ENCODE measurements around the gene NDUFS7. TPM values are rescaled to one million over a fixed set of nuclear protein-coding genes. Genes with fewer than 3 reads are reported as not detected.
"Not testable (repeated sequence)": the region's sequence is repeated elsewhere in the genome, so short reads cannot be mapped to it uniquely, and the experiment has no call there.

NDUFS7 gene
- total RNA-seq, 1 experiment from 2014 or later = 49.5 TPM

DNA sequence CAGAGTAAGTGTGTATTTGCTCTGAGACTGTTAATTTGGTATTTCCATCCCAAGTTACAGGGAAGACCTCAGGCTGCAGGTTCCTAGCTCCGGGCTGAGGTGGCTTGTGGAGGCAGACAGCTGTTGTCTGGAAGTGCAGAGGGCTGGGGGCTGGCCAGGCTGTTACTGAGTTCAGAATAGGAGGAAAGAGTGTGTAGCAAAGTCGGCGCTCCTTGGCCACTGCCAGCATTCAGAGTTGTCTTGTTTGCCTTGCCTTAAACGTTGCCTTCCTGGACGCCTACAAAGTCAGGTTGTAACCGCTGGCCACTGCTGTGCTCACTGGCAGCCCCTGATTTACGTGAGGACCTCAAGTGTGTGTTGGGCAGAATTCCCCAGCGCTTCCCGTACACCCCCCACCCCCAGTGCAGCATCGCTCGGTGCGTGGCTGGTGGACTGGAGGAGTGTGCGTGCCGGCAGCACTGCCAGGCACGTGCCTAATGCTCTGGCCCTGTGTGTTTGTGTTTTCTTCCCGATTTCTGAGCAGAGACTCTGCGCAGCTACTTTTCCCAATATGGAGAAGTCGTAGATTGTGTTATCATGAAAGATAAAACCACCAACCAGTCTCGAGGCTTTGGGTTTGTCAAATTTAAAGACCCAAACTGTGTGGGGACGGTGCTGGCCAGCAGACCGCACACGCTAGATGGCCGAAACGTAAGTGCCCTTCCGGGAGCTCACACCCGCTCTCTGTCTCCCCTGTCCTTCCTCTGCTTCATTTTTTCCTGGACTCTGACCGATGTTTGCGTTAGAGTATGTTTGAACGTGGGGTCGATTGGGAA, 34.2 kb downstream of the NDUFS7 start:
- peaks cover 9% of the 10 kb centered on the region for H3K36me3 ChIP-seq
- H3K27me3 ChIP-seq = no peaks in the 10 kb centered on the region
- DNase-seq = no peak
- H3K9me3 ChIP-seq = no peaks in the 10 kb centered on the region
- H3K4me3 ChIP-seq = no peak overlapping the region

DNA sequence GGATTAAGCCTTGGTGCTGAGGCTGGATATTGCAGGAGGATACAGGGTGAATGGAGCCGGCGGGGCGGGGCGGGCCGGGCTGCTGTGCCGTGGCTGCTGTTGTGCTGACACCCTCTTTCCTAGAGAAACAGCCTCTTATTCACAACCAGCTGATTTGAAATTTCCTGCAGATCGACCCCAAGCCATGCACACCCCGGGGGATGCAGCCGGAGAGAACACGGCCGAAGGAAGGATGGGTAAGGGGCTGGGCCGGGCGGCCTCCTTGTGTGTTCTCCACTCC, 34.7 kb downstream of the NDUFS7 start:
- DNase-seq = no peak
- peaks cover 4% of the 10 kb centered on the region; the same call in 1 of the 2 replicates for H3K36me3 ChIP-seq
- no peak overlapping the region for H3K4me3 ChIP-seq
- H3K27me3 ChIP-seq = no peaks in the 10 kb centered on the region
- H3K9me3 ChIP-seq = no peaks in the 10 kb centered on the region

DNA sequence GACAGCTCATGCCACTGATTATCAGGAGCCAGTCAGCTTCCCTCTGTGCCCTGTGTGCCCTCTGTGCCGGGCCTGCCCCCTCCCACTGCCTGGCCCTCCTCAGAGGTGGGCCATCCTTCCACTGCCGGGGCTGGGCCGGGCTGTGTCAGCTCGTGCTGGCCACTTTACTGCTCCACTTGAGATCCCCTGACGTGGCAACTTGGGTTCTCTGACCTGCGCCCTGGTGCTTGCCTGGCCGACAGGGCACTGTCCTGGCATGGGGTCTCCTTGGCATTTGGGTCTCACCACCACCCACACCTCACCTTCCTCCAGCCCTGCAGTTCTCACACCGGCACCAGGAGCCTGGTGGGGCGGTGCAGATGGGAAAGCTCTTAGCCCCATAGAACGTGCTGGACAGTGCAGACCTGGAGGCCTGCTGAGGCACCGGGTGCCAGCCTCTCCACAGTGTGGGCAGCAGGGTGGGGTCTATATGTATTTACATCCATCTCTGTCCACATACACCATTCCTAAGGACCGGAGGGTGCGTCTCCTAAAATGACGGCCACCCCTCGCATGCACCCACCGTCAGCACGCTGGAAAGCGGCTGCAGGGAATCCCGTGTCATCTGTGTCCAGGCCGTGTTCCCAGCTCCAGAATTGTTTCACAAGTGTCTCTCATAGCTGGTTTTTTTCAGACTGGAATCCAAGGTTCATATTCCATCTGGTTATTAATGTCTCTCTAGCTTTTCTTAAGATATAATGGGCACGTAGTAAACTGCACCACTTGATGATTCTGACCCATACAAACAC, 35.4 kb downstream of the NDUFS7 start:
- DNase-seq = no peak
- Histone ChIP-seq H3K4me3 (no peak overlapping the region), H3K9me3 (no peaks in the 10 kb centered on the region), H3K36me3 (peaks cover 2% of the 10 kb centered on the region; the same call in 1 of the 2 replicates), H3K27me3 (no peaks in the 10 kb centered on the region)

DNA sequence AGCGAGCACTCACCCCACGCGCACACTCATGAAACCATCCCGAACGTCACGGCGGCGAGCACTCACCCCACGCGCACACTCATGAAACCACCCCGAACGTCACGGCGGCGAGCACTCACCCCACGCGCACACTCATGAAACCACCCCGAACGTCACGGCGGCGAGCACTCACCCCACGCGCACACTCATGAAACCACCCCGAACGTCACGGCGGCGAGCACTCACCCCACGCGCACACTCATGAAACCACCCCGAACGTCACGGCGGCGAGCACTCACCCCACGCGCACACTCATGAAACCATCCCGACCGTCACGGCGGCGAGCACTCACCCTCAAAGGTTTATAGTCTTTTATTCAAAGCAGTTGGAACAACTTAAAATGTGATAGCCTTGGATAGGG, 36.4 kb downstream of the NDUFS7 start:
- DNase-seq, H3K36me3 ChIP-seq, H3K27me3 ChIP-seq, H3K9me3 ChIP-seq, H3K4me3 ChIP-seq: not testable (repeated sequence)

DNA sequence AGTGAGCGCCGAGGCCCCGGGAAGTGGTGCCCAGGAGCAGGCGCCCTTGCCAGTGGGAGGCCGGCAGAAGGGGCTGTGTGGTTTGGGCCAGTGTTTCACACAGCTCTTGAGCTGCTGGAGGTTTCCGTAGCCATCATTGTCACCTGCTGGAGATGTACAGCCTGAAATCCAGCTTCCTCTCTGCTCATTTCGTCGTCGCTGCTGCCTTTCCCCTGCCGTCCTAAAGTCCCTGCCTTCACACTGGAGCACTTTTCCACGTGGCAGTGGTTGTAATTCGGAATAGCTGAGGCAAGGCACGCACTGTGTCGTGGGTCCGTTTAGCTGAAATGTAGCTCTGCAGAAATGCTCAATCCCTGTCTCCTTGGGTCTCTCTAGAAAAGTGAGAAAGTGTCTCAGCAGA, 36.9 kb downstream of the NDUFS7 start:
- Histone ChIP-seq H3K36me3 (peaks cover 10% of the 10 kb centered on the region), H3K4me3 (no peak overlapping the region), H3K27me3 (no peaks in the 10 kb centered on the region), H3K9me3 (no peaks in the 10 kb centered on the region)
- DNase-seq = no peak

DNA sequence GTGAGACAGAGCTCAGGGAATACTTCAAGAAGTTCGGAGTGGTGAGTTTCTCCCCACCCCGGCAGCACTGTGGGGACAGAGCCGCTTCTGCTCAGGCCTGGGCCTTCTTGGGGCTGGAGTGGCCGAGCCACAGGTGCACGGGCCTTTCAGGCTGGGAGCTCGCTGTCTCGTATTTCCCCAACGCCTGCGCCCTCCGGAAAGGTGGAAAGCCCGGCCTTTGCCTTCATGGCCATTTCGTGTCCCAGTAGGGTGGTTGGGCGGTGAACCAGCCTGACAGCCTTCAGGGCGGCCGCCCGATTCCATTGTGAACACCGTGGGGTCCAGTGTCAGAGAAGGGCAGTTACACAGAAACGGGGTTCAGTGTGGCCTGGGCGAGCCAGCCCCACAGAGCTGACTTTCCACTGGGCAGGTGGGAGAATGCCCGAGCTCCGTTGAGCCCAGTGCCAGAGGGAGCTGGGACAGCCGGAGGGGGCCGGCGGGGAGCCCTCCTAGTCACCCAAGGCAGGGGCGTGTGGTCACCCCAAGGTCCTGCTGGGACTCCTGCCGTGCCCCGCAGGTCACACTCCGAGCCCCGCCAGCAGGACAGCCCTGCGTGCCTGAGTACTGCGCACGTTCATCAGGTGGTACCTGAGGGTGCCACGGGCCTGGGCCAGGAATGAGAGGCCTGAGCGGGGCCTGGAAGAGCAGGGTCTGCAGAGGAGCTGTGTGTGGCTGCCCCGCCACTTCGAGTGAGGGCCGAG, 37.7 kb downstream of the NDUFS7 start:
- H3K27me3 ChIP-seq = no peaks in the 10 kb centered on the region
- no peaks in the 10 kb centered on the region for H3K9me3 ChIP-seq
- H3K36me3 ChIP-seq = peaks cover 10% of the 10 kb centered on the region
- no peak for DNase-seq
- H3K4me3 ChIP-seq = no peak overlapping the region

DNA sequence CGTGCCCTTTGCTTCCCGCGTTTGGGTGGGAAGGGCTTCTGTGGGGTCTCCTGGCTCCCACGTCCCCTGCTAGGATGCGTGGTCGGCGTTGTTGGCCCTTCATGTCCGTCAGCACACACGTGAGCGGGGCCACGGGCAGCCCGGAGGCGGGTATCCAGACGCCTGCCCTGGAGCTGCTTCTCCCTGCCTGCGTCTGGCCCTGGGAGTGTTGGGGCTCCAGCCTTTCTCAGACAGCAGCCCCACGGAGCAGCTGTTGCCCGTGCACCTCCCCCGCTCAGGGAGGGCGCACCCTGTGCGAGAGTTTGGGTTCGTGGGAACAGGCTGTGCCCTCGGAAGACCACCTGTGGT, 38.2 kb downstream of the NDUFS7 start:
- Histone ChIP-seq H3K27me3 (no peaks in the 10 kb centered on the region), H3K4me3 (no peak overlapping the region), H3K9me3 (no peaks in the 10 kb centered on the region), H3K36me3 (peaks cover 10% of the 10 kb centered on the region)
- no peak for DNase-seq

DNA sequence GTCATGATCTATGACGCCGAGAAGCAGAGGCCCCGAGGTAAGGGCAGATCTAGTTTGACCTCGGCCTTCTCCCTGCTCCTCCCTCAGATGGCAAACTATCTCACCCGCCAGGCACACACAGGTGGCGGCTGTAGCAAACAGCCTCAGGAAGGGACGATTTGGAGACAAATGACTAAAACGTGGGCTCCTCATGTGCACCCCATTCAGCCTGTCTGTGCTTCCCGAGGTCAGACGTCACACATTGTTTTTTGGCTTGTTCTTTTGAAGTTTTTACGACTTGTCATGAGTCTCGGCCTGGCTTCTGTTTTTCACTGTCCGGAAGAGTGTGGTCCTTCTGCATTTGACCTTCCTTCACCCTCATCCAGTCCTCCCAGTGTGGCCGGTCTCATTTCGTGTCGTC, 38.7 kb downstream of the NDUFS7 start:
- DNase-seq = no peak
- H3K36me3 ChIP-seq = peaks cover 10% of the 10 kb centered on the region
- no peaks in the 10 kb centered on the region for H3K9me3 ChIP-seq
- H3K4me3 ChIP-seq = no peak overlapping the region
- no peaks in the 10 kb centered on the region for H3K27me3 ChIP-seq

DNA sequence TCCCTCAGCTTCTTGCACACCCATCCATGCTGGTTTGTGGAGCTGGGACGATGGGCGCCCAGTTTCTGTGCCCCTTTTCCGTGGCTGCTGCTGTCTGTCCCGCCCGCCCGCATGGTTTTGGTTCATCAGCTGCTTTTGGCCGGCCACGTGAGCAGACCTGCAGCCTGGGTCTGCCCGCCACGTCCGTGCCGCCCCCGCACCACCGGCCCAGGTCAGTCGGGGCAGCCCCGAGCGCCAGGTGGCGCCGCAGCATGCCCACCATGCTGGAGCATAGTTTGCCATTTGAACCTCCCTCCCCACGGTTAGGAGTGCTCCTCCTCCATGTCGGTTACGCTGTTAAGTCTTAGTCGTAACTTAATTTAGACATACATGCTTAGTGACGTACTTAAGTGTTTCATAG, 39.2 kb downstream of the NDUFS7 start:
- Histone ChIP-seq H3K27me3 (no peaks in the 10 kb centered on the region), H3K4me3 (no peak overlapping the region), H3K36me3 (peaks cover 10% of the 10 kb centered on the region), H3K9me3 (no peaks in the 10 kb centered on the region)
- DNase-seq = no peak

DNA sequence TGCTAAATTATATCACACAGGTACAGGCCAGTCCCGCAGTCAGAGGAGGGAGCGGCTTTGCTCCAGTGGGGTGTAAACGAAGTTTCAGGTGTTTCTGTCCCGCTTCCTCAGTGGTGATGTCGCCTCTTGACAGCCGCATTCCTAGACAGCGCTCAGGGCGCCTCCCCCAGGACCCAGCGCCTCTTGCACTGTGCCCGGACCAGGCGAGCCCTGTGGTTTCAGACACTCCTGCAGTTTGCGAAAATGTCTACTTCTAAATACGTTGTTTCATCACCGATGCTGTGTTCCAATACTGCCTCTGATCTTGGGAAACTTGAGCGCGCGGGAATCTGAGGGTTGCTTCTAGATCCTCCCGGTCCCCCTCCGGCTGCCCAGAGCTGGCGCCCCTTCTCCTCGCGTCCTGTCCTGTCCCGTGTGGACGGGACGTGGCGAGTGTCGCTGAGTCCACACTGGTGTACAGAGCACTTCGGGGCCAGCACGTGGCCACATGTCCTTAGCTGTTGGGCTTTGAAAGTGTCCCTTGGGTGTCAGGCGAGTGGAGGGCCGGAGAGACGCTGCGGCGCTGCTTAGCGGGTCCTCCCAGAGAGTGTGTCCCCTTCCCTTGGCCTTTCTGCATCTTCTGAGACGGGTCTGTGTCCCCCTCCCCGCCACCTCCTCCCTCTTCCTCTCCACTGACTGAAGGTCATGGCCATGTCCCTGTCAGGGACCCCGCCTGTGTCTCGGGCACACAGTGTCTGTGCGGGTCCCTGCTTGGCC, 39.9 kb downstream of the NDUFS7 start:
- Histone ChIP-seq H3K4me3 (no peak overlapping the region), H3K27me3 (no peaks in the 10 kb centered on the region), H3K9me3 (no peaks in the 10 kb centered on the region), H3K36me3 (peaks cover 11% of the 10 kb centered on the region)
- no peak for DNase-seq

DNA sequence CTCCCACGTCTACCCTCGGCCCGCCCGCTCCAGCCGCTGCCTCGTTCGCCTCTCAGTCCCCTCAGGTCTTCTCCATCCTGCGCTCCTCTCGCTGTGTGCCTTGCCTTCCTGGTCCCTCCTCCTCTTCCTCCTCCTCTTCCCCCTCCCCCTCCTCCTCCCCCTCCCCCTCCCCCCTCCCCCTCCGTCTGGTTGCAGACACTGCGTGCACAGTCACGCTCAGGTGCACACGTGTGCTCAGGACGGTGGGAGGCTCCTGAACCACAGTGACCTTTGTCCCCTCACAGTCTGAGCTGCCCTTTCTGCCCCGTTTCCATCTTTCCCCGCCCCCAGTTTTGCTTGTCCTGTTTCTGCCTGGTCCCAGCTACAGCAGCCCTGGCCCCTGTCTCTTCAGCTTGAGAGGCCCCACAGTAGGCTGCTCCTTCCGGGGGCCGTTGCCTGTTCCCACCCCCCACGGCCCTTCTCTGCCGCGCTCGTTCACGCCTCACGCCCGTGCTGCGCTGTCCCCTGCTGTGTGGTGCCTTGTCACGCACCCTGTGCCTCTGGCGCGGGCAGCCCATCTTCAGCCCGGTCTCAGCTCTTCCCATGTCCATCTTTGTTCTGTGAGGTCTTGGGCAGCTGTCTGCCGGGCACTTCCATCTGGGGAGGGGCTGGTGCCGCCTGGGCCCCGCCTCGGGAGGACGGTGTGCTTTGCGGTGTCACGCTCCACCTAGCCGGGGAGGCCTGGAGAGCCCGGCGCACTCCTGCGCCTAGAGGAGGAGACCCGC, 40.7 kb downstream of the NDUFS7 start:
- H3K36me3 ChIP-seq = peaks cover 12% of the 10 kb centered on the region
- no peak for DNase-seq
- no peaks in the 10 kb centered on the region for H3K27me3 ChIP-seq

DNA sequence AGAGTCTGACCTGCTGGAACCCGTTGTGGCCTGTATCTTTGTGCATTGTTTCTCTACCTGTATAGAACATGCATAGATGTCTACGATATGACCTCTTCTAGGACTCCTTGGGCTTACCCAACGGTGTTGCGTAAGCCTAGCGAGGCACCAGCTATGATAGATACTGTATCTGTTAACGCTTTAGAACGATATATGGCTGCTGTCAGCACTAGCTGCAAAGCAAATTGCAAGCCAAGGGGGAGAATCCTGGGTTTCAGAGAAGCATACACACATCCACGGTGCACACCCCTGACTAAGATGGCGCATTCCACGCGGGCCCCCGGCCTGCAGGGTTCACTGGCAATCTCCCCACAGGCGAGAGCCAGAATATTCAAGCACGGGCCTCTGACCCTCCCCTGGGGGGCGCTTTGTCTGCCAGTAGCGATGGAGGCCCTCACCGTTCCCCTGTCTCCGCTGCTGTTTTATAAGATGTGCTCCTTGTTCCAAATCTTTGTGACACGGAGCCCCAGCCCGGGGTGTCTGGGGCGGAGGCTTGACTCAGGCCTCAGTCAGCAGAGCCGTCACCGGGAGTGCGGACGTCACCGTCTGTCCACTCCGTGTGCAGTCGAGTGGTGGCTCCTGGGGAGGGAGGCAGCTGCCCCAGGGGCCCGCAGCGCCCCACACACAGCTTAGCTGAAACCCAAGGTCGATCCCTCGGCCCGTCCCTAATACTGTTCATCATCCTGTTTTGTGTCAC, 41.6 kb downstream of the NDUFS7 start:
- no peak for DNase-seq
- Histone ChIP-seq H3K36me3 (peaks cover 12% of the 10 kb centered on the region), H3K27me3 (no peaks in the 10 kb centered on the region), H3K9me3 (no peaks in the 10 kb centered on the region), H3K4me3 (no peak overlapping the region)

More for the DNA sequence above, 40.7 kb downstream of the NDUFS7 start:
- Histone ChIP-seq H3K4me3 (no peak overlapping the region), H3K9me3 (no peaks in the 10 kb centered on the region)

DNA sequence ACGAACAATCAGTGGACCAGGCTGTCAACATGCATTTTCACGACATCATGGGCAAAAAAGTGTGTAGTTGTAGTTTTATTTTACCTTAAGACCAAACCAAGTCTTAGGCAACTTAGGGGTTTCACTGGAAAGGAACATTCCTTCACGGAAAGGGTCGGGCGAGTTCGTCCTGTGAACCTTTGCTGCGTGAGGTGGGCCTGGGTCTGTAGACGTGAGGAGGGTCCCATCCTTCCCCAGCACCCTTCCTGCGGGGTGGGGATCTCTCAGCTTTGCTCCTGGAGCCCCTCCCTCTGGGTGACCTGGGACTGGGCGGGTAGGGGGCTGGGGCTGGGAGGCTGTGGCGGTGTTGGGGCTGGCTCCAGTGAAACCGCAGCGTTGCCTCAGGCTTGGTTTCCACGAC, 42.2 kb downstream of the NDUFS7 start:
- DNase-seq = no peak
- Histone ChIP-seq H3K4me3 (no peak overlapping the region), H3K27me3 (no peaks in the 10 kb centered on the region), H3K36me3 (peaks cover 12% of the 10 kb centered on the region), H3K9me3 (no peaks in the 10 kb centered on the region)

DNA sequence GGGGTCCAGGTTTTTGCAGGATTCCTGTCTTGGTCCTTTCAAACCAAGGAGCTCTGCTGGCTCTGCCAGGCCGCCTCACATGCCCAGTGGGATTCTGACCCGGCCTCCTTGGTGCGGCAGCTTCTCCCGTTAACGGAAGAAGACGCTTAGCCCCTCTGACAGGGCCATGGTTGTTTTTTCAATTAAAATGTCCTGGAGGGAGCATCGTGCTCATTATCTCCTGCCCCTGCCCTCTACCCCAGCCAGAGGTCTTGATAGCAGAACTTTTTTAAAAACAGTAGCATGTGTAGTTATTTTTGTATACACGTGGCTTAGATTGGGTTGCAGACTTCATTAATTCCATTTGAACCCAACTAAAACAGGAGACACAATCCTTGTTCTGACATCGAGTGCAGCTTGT, 43.0 kb downstream of the NDUFS7 start:
- Histone ChIP-seq H3K9me3 (no peaks in the 10 kb centered on the region), H3K4me3 (no peak overlapping the region), H3K36me3 (peaks cover 12% of the 10 kb centered on the region), H3K27me3 (no peaks in the 10 kb centered on the region)
- DNase-seq = no peak

DNA sequence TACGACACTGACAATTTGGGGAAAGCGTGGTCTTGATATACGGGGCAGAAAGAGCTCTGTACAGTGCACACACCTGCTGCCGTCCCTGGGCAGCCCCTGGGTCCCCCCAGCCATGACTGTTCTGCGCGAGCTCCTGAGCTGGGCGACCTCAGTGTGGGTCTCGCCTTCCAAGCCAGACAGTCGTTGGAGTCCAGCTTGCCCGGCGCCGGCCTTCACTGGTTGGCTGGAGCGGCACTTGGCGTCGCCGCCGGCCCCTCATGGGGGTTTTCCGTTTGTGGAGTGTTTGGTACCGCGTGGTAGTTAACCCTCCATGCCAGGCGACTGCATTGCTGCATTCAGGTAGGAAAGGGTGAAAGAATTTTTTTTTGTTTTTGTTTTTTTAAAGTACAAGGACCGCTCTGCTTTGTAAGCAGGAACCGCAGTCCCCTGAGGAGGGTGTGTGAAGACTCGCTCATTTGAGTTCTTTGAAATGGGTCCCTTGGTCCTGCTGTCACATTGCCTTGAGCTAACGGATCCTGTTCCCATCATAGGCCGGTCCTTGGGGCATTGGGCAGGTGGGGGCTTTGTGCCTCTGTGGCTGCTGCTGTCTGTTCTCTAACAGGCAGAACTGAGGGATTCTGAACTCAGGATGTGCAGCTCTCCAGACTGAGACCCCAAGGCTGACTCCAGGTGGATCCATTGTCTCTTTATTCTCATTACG, 43.7 kb downstream of the NDUFS7 start:
- Histone ChIP-seq H3K9me3 (no peaks in the 10 kb centered on the region), H3K27me3 (no peaks in the 10 kb centered on the region), H3K4me3 (no peak overlapping the region), H3K36me3 (peaks cover 11% of the 10 kb centered on the region)
- DNase-seq = no peak
